ENCODE data around the gene IQSEC3. TPM values are rescaled to one million over a fixed set of nuclear protein-coding genes. Genes with fewer than 3 reads are reported as not detected.

IQSEC3 gene
- total RNA-seq, 1 experiment from 2014 or later: 0.55 TPM

- Histone ChIP-seq H3K4ac (ENCODE audit: low read depth, low read length) (no peak overlapping the region), H2BK20ac (ENCODE audit: low read depth, low read length, poor library complexity, severe bottlenecking) (no peak overlapping the region), H4K5ac (ENCODE audit: insufficient read length, low read depth, low read length) (no peak overlapping the region), H2BK120ac (ENCODE audit: low read depth, low read length, poor library complexity, severe bottlenecking) (no peak overlapping the region), H3K79me1 (ENCODE audit: insufficient read depth, low read depth, low read length, poor library complexity, severe bottlenecking) (no peaks in the 10 kb centered on the region), H3K18ac (ENCODE audit: insufficient read length, low read depth, low read length) (no peak overlapping the region), H2BK12ac (ENCODE audit: insufficient read length, low read depth, low read length) (no peak overlapping the region), H3K23ac (ENCODE audit: insufficient read length, low read depth, low read length) (no peak overlapping the region), H2AFZ (ENCODE audit: low read length) (no peak overlapping the region), H3K27ac (ENCODE audit: insufficient read length, low read depth, low read length) (no peak overlapping the region), H3K4me1 (ENCODE audit: insufficient read depth, low read length) (peaks cover 4% of the 10 kb centered on the region; the same call in 1 of the 2 replicates), H2AK5ac (ENCODE audit: insufficient read length, low read length) (no peak overlapping the region), H2BK15ac (ENCODE audit: low read depth, low read length) (no peak overlapping the region), H3T11ph (ENCODE audit: low read length) (no peak overlapping the region), H3K79me2 (ENCODE audit: insufficient read depth, low read length) (no peaks in the 10 kb centered on the region), H4K91ac (ENCODE audit: insufficient read length, low read depth, low read length) (no peak overlapping the region), H3K27me3 (ENCODE audit: insufficient read depth, low read length) (no peaks in the 10 kb centered on the region), H3K14ac (ENCODE audit: insufficient read depth, low read length) (no peak overlapping the region; the same call in 1 of the 2 replicates), H3K4me2 (ENCODE audit: insufficient read depth, insufficient read length, low read length) (no peak overlapping the region), H4K8ac (replicated peaks; ENCODE audit: insufficient read length, low read depth, low read length) (no peak overlapping the region), H3K9me3 (ENCODE audit: control insufficient read depth, low read depth, low read length) (no peaks in the 10 kb centered on the region), H3K9ac (ENCODE audit: extremely low read depth, insufficient read length, low read length) (no peak overlapping the region), H3K23me2 (ENCODE audit: insufficient read length, low read depth, low read length, poor library complexity, severe bottlenecking) (no peaks in the 10 kb centered on the region), H4K20me1 (ENCODE audit: control insufficient read depth, insufficient read depth, insufficient read length) (no peaks in the 10 kb centered on the region), H3K56ac (ENCODE audit: insufficient read length, low read depth, low read length) (no peak overlapping the region), H2BK5ac (ENCODE audit: insufficient read length, low read length) (no peak overlapping the region)
- H3K4me3 Mint-ChIP-seq: no peak overlapping the region; a peak in 1 of 5 replicates
- TF ChIP-seq CTCF (conservative IDR thresholded peaks at IDR 0.05): no peak
- peaks cover 31 to 60% of the 10 kb centered on the region in 2 experiments for H3K4me1 Mint-ChIP-seq
- no peak for DNase-seq
- H3K27me3 Mint-ChIP-seq (ENCODE audit: low read depth): peaks cover 5% of the 10 kb centered on the region
- H3K36me3 Mint-ChIP-seq (ENCODE audit: insufficient read depth in 1 of 3, low read depth in 3 of 3): no peaks in the 10 kb centered on the region; a peak in 2 of 7 replicates
- WGBS (ENCODE audit: extremely low coverage, insufficient read length, low lambda C conversion rate): no CpG with 5 or more reads among the region's 10 CpGs
- peak overlapping the region in 1 of 3 experiments; percentile 39; a peak in 1 of 7 replicates for H3K27ac Mint-ChIP-seq
- no peaks in the 10 kb centered on the region for H3K9me3 Mint-ChIP-seq
Measured at GRCh38 chr12:175250-175649, 108.7 kb downstream of the IQSEC3 start.

Data from H9 (cell line).